ENCODE measurements around the gene C11orf54.

- TF ChIP-seq CTCF (IDR thresholded peaks at IDR 0.05; ENCODE audit: borderline replicate concordance, extremely low read depth, low read length, poor library complexity, severe bottlenecking): no peak
- TF ChIP-seq EZH2 (IDR thresholded peaks at IDR 0.05; ENCODE audit: borderline replicate concordance, low read depth, low read length, severe bottlenecking): no peak
These were observed 41.9 kb downstream of the C11orf54 start for GRCh38 chr11:93783362-93783761.

Measured in DND-41 (cell line).